GM23338 (cell line): ENCODE results near the gene TUBB1. TPM values are rescaled to one million over a fixed set of nuclear protein-coding genes. Genes with fewer than 3 reads are reported as not detected.

Experiments used
- ATAC-seq: fragments of 200-7000 bp; cut with Tn5 transposase; 3 replicates; pipeline ENCODE4 v1.9.1; 2020
- DNase-seq: peaks from one replicate; pipeline ENCODE4 v3.0.0-alpha.2; 2015; ENCODE audit warnings: low spot score
- H2AFZ ChIP-seq: fragments of 200-600 bp; sonication (generic); 2 replicates; pipeline ENCODE4 v1.8.0; 2016; ENCODE audit warnings: antibody characterized with exemption, mild to moderate bottlenecking, moderate library complexity
- H3F3A ChIP-seq: fragments of 200-600 bp; sonication (generic); replicated peaks from 2 replicates; pipeline ENCODE4 v1.8.0; 2017; ENCODE audit warnings: antibody characterized with exemption, mixed run types, low read depth
- H3K27ac ChIP-seq: fragments of 200-600 bp; sonication (generic); 2 replicates; pipeline ENCODE4 v1.6.1; 2016; ENCODE audit warnings: low read depth
- H3K27me3 ChIP-seq: fragments of 200-600 bp; sonication (generic); 2 replicates; pipeline ENCODE4 v1.8.0; 2016; ENCODE audit warnings: mild to moderate bottlenecking, mixed run types, moderate library complexity; ENCODE audit not compliant: insufficient read depth
- H3K36me3 ChIP-seq: fragments of 200-600 bp; sonication (generic); 2 replicates; pipeline ENCODE4 v1.8.0; 2016; ENCODE audit warnings: mild to moderate bottlenecking; ENCODE audit not compliant: insufficient read depth
- H3K4me1 ChIP-seq: fragments of 200-600 bp; sonication (generic); 2 replicates; pipeline ENCODE4 v1.8.0; 2016; ENCODE audit warnings: mild to moderate bottlenecking, moderate library complexity; ENCODE audit not compliant: insufficient read depth
- H3K4me2 ChIP-seq: fragments of 200-600 bp; sonication (generic); 2 replicates; pipeline ENCODE4 v1.7.1; 2017; ENCODE audit warnings: mixed run types
- H3K4me3 ChIP-seq: fragments of 200-600 bp; sonication (generic); 2 replicates; pipeline ENCODE4 v1.6.1; 2016; ENCODE audit warnings: mixed run types
- H3K79me2 ChIP-seq: fragments of 200-600 bp; sonication (generic); replicated peaks from 2 replicates; pipeline ENCODE4 v1.8.0; 2017; ENCODE audit warnings: mild to moderate bottlenecking; ENCODE audit not compliant: insufficient read depth
- H3K9me2 ChIP-seq: fragments of 200-600 bp; sonication (generic); 2 replicates; pipeline ENCODE4 v1.8.0; 2017; ENCODE audit not compliant: insufficient read depth
- H4K20me1 ChIP-seq: fragments of 200-600 bp; sonication (generic); replicated peaks from 2 replicates; pipeline ENCODE4 v1.8.0; 2017; ENCODE audit warnings: mild to moderate bottlenecking; ENCODE audit not compliant: insufficient read depth
- H3K27ac Mint-ChIP-seq: 2 replicates; pipeline ENCODE4 v1.8.0; 2020; ENCODE audit warnings: inconsistent platforms, mild to moderate bottlenecking, moderate library complexity, mixed read lengths
- H3K27me3 Mint-ChIP-seq: 3 replicates; pipeline ENCODE4 v1.8.0; 2022; ENCODE audit warnings: low read depth, mild to moderate bottlenecking, moderate library complexity, mixed read lengths, inconsistent platforms; ENCODE audit not compliant: insufficient read depth, poor library complexity
- H3K36me3 Mint-ChIP-seq: 3 replicates; pipeline ENCODE4 v1.8.0; 2021; ENCODE audit warnings: low read depth, mild to moderate bottlenecking, inconsistent platforms, moderate library complexity, mixed read lengths
- H3K4me1 Mint-ChIP-seq: 3 replicates; pipeline ENCODE4 v1.8.0; 2020; ENCODE audit warnings: mild to moderate bottlenecking, inconsistent platforms, mixed read lengths
- H3K4me3 Mint-ChIP-seq: 3 replicates; pipeline ENCODE4 v1.8.0; 2021; ENCODE audit warnings: moderate library complexity, mild to moderate bottlenecking, inconsistent platforms, mixed read lengths
- H3K9me3 Mint-ChIP-seq: 3 replicates; pipeline ENCODE4 v1.8.0; 2020; ENCODE audit warnings: moderate library complexity, mild to moderate bottlenecking, inconsistent platforms, mixed read lengths
- polyA plus RNA-seq: library from polyadenylated mRNA; unstranded; fragments of >200 nt; fragmentation: Nextera tagmentation; extraction: Ambion mirVana; gene quantifications from 2 replicates; pipeline ENCODE4 v1.2.1, GENCODE V29; 2016
- total RNA-seq: library from RNA; depleted of rRNA; stranded (reverse); fragments of >200 nt; shearing (Covaris generic); gene quantifications from 2 replicates; pipeline ENCODE4 v1.2.3, GENCODE V29; 2014
- TF ChIP-seq, protein P1 (sequence below): fragments of 250-450 bp; sonication (Bioruptor Pico); IDR thresholded peaks from 2 replicates; pipeline ENCODE4 v1.5.0; 2020; ENCODE audit warnings: mild to moderate bottlenecking, moderate library complexity
- TF ChIP-seq, protein P2 (sequence below), 2 experiments: fragments of 200-600 bp in 1 of 2; sonication (generic) in 1 of 2; conservative IDR thresholded peaks; 2 replicates each; pipeline versions ENCODE4 v1.5.1 to v1.6.1; 2016 to 2017; ENCODE audit warnings: antibody characterized with exemption in 2 of 2, low read depth in 2 of 2, mild to moderate bottlenecking in 2 of 2, moderate library complexity in 1 of 2

TUBB1 gene
- total and polyA plus RNA-seq, 2 experiments from 2014 or later = not detected

DNA sequence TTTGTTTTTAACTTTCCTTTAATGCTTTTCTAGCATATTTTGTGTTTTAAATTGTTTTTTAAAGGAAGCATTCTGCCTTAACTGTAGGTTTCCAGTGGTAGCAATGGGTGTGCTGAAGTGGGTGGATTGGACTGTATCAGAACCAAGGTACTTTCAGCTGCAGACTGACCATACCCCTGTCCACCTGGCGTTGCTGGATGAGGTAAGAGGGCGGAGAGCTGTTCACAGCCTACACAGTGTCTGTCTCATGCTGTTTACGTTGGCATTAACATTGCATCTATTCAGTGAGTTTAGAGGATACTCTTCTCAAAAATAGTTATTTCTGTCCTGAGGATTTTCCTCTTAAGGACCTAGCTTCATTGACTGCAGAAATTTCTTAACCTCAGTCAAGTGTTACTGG lies 26.3 kb upstream of the TUBB1 start:
- H3K9me3 Mint-ChIP-seq = no peaks in the 10 kb centered on the region
- Histone ChIP-seq H2AFZ (no peak overlapping the region), H3K9me2 (no peaks in the 10 kb centered on the region), H3K27ac (no peak overlapping the region), H3K4me1 (no peaks in the 10 kb centered on the region), H3K79me2 (no peaks in the 10 kb centered on the region), H3K4me2 (no peak overlapping the region), H3K27me3 (no peaks in the 10 kb centered on the region), H3K4me3 (no peak overlapping the region), H3F3A (peaks cover 3% of the 10 kb centered on the region; the same call in 1 of the 2 replicates), H4K20me1 (peaks cover 4% of the 10 kb centered on the region; the same call in 1 of the 2 replicates), H3K36me3 (peaks cover 56% of the 10 kb centered on the region)
- H3K36me3 Mint-ChIP-seq = peaks cover 88% of the 10 kb centered on the region
- H3K4me1 Mint-ChIP-seq = no peaks in the 10 kb centered on the region
- no peak overlapping the region for H3K27ac Mint-ChIP-seq
- no peak for DNase-seq
- no peak overlapping the region for H3K4me3 Mint-ChIP-seq
- H3K27me3 Mint-ChIP-seq = peaks cover 6% of the 10 kb centered on the region
- no peak for ATAC-seq
- TF ChIP-seq, protein P1, sequence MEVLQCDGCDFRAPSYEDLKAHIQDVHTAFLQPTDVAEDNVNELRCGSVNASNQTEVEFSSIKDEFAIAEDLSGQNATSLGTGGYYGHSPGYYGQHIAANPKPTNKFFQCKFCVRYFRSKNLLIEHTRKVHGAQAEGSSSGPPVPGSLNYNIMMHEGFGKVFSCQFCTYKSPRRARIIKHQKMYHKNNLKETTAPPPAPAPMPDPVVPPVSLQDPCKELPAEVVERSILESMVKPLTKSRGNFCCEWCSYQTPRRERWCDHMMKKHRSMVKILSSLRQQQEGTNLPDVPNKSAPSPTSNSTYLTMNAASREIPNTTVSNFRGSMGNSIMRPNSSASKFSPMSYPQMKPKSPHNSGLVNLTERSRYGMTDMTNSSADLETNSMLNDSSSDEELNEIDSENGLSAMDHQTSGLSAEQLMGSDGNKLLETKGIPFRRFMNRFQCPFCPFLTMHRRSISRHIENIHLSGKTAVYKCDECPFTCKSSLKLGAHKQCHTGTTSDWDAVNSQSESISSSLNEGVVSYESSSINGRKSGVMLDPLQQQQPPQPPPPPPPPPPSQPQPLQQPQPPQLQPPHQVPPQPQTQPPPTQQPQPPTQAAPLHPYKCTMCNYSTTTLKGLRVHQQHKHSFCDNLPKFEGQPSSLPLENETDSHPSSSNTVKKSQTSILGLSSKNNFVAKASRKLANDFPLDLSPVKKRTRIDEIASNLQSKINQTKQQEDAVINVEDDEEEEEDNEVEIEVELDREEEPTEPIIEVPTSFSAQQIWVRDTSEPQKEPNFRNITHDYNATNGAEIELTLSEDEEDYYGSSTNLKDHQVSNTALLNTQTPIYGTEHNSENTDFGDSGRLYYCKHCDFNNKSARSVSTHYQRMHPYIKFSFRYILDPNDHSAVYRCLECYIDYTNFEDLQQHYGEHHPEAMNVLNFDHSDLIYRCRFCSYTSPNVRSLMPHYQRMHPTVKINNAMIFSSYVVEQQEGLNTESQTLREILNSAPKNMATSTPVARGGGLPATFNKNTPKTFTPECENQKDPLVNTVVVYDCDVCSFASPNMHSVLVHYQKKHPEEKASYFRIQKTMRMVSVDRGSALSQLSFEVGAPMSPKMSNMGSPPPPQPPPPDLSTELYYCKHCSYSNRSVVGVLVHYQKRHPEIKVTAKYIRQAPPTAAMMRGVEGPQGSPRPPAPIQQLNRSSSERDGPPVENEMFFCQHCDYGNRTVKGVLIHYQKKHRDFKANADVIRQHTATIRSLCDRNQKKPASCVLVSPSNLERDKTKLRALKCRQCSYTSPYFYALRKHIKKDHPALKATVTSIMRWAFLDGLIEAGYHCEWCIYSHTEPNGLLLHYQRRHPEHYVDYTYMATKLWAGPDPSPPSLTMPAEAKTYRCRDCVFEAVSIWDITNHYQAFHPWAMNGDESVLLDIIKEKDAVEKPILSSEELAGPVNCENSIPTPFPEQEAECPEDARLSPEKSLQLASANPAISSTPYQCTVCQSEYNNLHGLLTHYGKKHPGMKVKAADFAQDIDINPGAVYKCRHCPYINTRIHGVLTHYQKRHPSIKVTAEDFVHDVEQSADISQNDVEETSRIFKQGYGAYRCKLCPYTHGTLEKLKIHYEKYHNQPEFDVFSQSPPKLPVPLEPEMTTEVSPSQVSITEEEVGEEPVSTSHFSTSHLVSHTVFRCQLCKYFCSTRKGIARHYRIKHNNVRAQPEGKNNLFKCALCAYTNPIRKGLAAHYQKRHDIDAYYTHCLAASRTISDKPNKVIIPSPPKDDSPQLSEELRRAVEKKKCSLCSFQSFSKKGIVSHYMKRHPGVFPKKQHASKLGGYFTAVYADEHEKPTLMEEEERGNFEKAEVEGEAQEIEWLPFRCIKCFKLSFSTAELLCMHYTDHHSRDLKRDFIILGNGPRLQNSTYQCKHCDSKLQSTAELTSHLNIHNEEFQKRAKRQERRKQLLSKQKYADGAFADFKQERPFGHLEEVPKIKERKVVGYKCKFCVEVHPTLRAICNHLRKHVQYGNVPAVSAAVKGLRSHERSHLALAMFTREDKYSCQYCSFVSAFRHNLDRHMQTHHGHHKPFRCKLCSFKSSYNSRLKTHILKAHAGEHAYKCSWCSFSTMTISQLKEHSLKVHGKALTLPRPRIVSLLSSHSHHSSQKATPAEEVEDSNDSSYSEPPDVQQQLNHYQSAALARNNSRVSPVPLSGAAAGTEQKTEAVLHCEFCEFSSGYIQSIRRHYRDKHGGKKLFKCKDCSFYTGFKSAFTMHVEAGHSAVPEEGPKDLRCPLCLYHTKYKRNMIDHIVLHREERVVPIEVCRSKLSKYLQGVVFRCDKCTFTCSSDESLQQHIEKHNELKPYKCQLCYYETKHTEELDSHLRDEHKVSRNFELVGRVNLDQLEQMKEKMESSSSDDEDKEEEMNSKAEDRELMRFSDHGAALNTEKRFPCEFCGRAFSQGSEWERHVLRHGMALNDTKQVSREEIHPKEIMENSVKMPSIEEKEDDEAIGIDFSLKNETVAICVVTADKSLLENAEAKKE (CRISPR knock-in tag) = no peak

GRCh38 chr20:58993332-58994248 lies 25.6 kb upstream of the TUBB1 start:
- Histone ChIP-seq H3K4me3 (no peak overlapping the region), H3K4me2 (no peak overlapping the region), H4K20me1 (peaks cover 4% of the 10 kb centered on the region; the same call in 1 of the 2 replicates), H2AFZ (no peak overlapping the region), H3K36me3 (peaks cover 53% of the 10 kb centered on the region), H3K9me2 (no peaks in the 10 kb centered on the region), H3K4me1 (no peaks in the 10 kb centered on the region), H3K79me2 (no peaks in the 10 kb centered on the region), H3K27ac (no peak overlapping the region), H3K27me3 (no peaks in the 10 kb centered on the region), H3F3A (peaks cover 4% of the 10 kb centered on the region; the same call in 1 of the 2 replicates)
- no peaks in the 10 kb centered on the region for H3K9me3 Mint-ChIP-seq
- no peak for ATAC-seq
- peaks cover 83% of the 10 kb centered on the region for H3K36me3 Mint-ChIP-seq
- no peak overlapping the region for H3K27ac Mint-ChIP-seq
- no peak for DNase-seq
- H3K4me3 Mint-ChIP-seq = no peak overlapping the region
- H3K4me1 Mint-ChIP-seq = no peaks in the 10 kb centered on the region
- TF ChIP-seq, protein P2, sequence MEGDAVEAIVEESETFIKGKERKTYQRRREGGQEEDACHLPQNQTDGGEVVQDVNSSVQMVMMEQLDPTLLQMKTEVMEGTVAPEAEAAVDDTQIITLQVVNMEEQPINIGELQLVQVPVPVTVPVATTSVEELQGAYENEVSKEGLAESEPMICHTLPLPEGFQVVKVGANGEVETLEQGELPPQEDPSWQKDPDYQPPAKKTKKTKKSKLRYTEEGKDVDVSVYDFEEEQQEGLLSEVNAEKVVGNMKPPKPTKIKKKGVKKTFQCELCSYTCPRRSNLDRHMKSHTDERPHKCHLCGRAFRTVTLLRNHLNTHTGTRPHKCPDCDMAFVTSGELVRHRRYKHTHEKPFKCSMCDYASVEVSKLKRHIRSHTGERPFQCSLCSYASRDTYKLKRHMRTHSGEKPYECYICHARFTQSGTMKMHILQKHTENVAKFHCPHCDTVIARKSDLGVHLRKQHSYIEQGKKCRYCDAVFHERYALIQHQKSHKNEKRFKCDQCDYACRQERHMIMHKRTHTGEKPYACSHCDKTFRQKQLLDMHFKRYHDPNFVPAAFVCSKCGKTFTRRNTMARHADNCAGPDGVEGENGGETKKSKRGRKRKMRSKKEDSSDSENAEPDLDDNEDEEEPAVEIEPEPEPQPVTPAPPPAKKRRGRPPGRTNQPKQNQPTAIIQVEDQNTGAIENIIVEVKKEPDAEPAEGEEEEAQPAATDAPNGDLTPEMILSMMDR (conservative IDR thresholded peaks at IDR 0.05; ENCODE audit: low read depth in 2 of 2) = no peak
- H3K27me3 Mint-ChIP-seq = peaks cover 6% of the 10 kb centered on the region
